ENCODE results near the gene TMEM43. TPM values are rescaled to one million over a fixed set of nuclear protein-coding genes. Genes with fewer than 3 reads are reported as not detected.

Gene TMEM43
- total and polyA plus RNA-seq, 2 of the 13 experiments (the other 11 are each of a cell fraction or from before 2014, with no cell fraction given): 48.9 to 50.5 TPM

DNA sequence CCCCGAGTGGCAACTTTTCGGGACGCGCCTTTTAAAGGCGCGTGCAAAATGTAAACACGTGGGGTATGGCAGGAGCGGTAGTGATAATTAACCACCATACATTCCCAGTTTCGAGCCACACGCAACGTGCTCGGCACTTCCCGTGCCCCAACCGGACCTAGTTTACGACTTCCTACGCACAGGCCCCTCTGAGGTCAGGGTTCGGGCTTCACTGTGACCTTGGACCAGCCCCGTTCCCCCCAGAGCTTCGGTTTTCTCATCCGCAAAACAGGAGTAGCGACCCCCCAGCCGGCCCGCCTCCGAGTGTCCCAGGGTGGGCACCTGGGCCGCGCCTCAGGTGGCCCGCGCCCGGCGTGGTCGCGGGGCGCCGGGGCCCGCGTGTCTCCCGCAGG is 633 bp upstream of the TMEM43 start (continued):
- TF ChIP-seq, protein P1, sequence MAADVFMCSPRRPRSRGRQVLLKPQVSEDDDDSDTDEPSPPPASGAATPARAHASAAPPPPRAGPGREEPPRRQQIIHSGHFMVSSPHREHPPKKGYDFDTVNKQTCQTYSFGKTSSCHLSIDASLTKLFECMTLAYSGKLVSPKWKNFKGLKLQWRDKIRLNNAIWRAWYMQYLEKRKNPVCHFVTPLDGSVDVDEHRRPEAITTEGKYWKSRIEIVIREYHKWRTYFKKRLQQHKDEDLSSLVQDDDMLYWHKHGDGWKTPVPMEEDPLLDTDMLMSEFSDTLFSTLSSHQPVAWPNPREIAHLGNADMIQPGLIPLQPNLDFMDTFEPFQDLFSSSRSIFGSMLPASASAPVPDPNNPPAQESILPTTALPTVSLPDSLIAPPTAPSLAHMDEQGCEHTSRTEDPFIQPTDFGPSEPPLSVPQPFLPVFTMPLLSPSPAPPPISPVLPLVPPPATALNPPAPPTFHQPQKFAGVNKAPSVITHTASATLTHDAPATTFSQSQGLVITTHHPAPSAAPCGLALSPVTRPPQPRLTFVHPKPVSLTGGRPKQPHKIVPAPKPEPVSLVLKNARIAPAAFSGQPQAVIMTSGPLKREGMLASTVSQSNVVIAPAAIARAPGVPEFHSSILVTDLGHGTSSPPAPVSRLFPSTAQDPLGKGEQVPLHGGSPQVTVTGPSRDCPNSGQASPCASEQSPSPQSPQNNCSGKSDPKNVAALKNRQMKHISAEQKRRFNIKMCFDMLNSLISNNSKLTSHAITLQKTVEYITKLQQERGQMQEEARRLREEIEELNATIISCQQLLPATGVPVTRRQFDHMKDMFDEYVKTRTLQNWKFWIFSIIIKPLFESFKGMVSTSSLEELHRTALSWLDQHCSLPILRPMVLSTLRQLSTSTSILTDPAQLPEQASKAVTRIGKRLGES (CRISPR knock-in tag; IDR thresholded peaks at IDR 0.05; ENCODE audit: borderline replicate concordance): no peak
- TF ChIP-seq, protein P2, sequence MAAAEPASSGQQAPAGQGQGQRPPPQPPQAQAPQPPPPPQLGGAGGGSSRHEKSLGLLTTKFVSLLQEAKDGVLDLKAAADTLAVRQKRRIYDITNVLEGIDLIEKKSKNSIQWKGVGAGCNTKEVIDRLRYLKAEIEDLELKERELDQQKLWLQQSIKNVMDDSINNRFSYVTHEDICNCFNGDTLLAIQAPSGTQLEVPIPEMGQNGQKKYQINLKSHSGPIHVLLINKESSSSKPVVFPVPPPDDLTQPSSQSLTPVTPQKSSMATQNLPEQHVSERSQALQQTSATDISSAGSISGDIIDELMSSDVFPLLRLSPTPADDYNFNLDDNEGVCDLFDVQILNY (CRISPR knock-in tag; conservative IDR thresholded peaks at IDR 0.05): no peak
- TF ChIP-seq BHLHE40 (IDR thresholded peaks at IDR 0.05; ENCODE audit: low read length): peak; percentile 22; the same call in 1 of the 2 replicates
- TF ChIP-seq PLRG1 (conservative IDR thresholded peaks at IDR 0.05): no peak
- TF ChIP-seq KMT2A (CRISPR knock-in tag; IDR thresholded peaks at IDR 0.05): peak; percentile 71; the same call in 1 of the 2 replicates
- peak; percentile 97 for TF ChIP-seq NR2C2 (CRISPR knock-in tag; IDR thresholded peaks at IDR 0.05; ENCODE audit: borderline replicate concordance)
- TF ChIP-seq, protein P3, sequence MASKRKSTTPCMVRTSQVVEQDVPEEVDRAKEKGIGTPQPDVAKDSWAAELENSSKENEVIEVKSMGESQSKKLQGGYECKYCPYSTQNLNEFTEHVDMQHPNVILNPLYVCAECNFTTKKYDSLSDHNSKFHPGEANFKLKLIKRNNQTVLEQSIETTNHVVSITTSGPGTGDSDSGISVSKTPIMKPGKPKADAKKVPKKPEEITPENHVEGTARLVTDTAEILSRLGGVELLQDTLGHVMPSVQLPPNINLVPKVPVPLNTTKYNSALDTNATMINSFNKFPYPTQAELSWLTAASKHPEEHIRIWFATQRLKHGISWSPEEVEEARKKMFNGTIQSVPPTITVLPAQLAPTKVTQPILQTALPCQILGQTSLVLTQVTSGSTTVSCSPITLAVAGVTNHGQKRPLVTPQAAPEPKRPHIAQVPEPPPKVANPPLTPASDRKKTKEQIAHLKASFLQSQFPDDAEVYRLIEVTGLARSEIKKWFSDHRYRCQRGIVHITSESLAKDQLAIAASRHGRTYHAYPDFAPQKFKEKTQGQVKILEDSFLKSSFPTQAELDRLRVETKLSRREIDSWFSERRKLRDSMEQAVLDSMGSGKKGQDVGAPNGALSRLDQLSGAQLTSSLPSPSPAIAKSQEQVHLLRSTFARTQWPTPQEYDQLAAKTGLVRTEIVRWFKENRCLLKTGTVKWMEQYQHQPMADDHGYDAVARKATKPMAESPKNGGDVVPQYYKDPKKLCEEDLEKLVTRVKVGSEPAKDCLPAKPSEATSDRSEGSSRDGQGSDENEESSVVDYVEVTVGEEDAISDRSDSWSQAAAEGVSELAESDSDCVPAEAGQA (IDR thresholded peaks at IDR 0.05; ENCODE audit: low read depth): 0 out of 2 replicates have a peak, but pooled peaks have one; percentile 60
- TF ChIP-seq, protein P3 (CRISPR knock-in tag; IDR thresholded peaks at IDR 0.05; ENCODE audit: borderline replicate concordance): no peak; the same call in 1 of the 2 replicates
- TF ChIP-seq ZNF788 (CRISPR knock-in tag; IDR thresholded peaks at IDR 0.05; ENCODE audit: borderline replicate concordance): no peak
- TF ChIP-seq ZMAT3 (CRISPR knock-in tag; conservative IDR thresholded peaks at IDR 0.05): no peak
- no peak for TF ChIP-seq ZNF264 (CRISPR knock-in tag; IDR thresholded peaks at IDR 0.05)
- TF ChIP-seq RFX1 (IDR thresholded peaks at IDR 0.05): no peak
- 0 out of 2 replicates have a peak, but pooled peaks have one; percentile 4 for TF ChIP-seq ZZZ3 (CRISPR knock-in tag; IDR thresholded peaks at IDR 0.05; ENCODE audit: borderline replicate concordance)
- TF ChIP-seq, protein P4, sequence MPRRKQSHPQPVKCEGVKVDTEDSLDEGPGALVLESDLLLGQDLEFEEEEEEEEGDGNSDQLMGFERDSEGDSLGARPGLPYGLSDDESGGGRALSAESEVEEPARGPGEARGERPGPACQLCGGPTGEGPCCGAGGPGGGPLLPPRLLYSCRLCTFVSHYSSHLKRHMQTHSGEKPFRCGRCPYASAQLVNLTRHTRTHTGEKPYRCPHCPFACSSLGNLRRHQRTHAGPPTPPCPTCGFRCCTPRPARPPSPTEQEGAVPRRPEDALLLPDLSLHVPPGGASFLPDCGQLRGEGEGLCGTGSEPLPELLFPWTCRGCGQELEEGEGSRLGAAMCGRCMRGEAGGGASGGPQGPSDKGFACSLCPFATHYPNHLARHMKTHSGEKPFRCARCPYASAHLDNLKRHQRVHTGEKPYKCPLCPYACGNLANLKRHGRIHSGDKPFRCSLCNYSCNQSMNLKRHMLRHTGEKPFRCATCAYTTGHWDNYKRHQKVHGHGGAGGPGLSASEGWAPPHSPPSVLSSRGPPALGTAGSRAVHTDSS (CRISPR knock-in tag; conservative IDR thresholded peaks at IDR 0.05): no peak
